Esophagus mucosa (tissue), 1 donor: ENCODE data around the gene MSX1. TPM values are rescaled to one million over a fixed set of nuclear protein-coding genes. Genes with fewer than 3 reads are reported as not detected.
A peak's percentile ranks its signal among the peaks of the same experiment; 100 is the strongest.

Experiments used
- ATAC-seq: fragments of 200-7000 bp; cut with Tn5 transposase; one replicate; pipeline ENCODE4 v1.9.1; 2020
- total RNA-seq: library from RNA; stranded (reverse); gene quantifications from one replicate; pipeline ENCODE4 v1.2.4, GENCODE V29; 2023
- donor health status: DM: yes; HTN: yes; CAD: no.

The MSX1 gene
- total RNA-seq, 1 donor from 2014 or later = 0.36 TPM

DNA sequence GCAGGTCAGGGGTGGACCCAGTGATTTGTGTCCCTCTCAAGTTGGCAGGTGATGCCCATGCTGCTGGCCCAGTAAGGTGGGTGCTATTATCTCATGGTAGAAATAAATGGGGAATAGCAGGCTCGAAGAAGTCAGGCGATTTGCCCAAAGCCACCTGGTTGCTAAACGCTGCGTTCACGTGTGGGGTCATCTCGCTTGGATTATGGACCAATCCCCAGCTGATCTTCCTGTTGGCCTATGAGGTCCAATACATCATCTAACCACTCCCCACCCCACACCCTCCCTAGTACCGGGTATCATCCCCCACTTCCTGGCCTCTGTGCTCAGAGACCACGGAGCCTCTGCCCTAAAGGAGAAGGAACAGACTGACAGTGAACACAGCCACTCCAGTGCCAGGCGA lies 18.3 kb upstream of the MSX1 start:
- no peak for ATAC-seq

DNA sequence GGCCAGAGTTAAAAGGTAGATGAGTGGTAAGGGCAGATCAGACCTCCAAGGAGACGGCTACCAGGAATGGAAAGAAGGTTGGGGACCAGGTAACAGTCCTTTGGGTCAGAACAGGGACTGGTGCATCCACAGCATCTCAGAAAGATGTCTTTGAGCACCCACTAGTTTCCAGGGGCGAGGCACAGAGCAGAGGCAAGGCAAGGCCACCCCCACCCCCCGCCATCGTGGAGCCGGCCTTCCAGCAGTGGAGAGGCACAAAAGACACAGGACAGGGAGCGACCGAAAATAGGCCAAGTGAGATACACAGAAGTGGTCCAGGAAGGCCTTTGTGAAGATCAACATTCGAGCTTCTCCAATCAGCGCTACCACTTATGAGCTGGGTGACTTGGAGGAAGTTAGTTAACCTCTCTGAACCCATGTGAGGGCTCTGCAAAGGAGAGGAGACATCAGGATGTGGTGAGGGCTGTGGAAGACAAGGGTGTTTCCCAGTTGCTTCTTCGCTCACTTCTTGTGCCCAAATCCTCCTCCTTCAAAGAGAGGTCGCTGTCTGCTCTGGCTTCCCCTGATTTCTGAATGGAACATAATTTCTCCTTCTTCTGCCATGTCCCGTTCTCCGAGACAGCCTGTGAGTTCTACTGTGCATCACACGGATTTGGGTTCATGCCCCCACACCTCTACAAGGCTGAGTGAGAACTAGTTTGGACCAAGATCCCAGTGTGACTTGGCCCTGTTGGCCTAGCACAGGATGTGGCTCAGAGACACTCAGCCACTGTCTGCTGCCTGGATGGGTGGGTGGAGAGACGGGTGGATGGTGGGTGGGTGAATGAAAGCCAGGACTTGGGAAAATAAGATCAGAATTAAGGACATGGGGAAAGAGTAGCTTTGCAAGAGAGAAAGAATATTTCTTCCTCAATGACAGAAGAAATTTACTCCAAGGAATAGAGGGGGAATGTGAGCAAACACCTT lies 16.7 kb upstream of the MSX1 start:
- no peak for ATAC-seq

DNA sequence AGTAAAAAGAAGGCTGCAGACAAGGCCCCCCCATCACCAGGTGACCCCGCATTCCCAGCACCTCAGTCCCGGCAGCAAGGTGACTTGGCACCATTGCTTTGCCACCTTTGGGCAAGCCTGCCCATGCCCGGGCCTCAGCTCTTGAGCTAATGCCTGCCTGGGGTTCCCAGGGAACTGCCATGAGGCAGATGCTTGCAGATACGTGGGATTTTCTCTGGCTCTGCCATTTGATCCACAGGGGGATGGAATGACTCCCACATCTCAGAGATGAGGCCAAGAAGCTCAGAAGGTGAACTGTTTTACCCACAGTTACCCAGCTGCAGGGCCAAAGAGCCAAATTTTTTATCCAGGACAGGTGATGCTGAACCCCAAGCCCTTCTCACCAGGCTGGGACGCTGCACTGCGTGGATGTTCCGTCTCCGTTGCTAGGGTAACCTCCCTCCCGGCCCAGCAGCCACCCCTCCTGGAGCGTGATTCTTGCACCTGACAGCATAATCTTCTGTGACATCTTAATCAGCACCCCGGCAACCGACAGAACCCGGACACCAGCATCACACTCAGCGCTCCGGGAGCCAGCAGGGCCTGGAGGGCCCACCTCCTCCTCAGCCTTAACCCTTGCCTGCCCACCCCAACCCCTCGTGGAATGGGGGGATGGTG lies 15.7 kb upstream of the MSX1 start:
- no peak for ATAC-seq

DNA sequence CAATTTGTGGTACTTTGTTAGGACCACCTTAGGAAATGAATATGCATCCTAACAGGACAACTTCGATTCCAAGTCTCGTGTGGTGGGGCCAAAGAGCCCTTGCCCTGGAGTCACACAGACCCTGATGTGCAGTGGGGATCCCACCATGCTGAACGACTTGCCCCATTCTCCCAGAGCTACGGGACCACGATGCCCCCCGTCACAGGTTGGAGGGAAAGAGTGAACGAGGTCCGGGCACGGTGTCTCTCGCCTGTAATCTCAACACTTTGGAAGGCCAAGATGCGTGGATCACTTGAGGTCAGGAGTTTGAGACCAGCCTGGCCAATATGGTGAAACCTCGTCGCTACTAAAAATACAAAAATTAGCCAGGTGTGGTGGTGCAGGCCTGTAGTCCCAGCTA lies 14.4 kb upstream of the MSX1 start:
- no peak for ATAC-seq

DNA sequence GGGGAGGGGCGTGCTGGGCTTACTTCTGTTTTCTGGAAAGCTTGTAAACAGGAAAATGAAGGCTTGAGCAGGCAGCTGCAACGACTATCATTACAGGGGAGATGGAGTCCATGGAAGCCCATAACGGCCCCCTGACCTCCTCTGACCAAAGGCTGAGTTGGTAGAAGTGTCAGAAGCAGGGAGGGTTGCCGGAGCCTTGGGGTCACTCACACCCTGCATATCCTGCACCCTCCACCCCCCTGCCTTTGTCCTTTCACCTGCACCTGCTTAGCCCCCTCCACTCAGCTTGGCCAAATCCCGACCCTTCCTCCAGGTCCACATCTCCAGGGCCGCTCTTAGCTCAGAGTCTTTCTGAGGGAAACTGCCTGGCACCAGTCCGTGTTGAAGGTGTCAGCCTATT lies 12.5 kb upstream of the MSX1 start:
- no peak for ATAC-seq

DNA sequence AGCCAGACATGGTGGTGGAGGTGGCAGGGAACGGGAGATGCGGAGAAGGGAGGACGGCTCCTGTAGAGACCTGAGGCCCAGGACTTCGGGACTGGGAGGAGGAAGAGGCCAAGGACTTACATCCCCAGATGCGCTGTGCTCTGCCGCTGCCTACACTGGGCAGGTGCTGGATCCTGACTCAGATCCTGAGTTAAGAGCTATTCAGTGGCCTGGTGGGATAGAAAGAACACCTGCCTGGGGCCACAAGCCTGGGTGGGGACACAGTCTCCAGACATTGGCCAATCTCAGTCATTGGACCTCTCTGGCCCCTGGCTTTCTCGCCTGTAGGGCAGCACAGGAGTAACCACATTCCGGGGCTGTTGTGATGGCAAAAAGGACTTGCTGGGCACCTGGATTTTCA lies 10.9 kb upstream of the MSX1 start:
- ATAC-seq = no peak

DNA sequence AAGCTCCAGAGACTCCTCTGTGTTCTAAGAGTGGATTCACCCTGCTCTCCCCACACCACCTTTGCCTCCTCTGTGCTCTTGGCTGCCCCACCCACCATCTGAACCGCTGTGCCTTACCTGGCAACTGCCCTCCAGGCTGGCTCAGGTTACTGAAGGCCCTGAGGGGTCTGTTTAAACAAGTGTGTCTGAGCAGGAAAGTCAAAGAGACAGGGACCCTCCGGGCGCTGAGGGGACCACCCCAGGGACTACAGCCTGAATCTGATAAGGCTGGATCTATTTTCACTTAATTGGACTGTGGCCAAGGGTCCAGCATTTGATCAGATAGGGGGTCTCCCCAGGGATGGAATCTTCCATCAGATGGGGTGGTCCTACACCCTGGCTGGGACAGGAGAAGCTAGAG lies 10.4 kb upstream of the MSX1 start:
- ATAC-seq = no peak

DNA sequence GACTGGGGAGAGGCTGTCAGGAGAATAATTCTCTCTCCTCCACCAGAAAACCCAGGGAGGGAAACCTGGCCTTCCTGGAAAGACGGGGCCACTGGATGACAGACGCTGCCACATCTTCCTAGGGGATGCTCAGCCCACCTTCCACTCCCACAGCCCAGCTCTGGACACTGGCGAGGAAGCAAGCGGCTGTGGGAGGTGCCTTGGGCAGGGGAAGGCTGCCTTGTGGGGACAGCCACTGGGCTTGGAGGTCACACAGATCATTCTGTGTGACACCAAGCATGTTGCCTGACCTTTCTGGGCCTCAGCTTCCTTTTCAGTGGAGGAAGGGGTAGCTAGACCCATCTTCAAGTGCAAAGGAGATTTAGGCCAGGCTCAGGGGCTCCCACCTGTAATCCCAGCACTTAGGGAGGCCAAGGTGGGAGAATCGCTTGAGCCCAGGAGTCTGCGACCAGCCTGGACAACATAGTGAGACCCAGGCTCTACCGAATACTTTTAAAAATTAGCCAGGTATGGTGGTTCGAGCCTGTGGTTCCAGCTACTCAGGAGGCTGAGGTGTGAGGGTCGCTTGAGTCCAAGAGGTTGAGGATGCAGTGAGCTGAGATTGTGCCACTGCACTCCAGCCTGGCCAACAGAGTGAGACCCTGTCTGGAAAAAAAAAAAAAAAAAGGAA lies 9.8 kb upstream of the MSX1 start:
- no peak for ATAC-seq

DNA sequence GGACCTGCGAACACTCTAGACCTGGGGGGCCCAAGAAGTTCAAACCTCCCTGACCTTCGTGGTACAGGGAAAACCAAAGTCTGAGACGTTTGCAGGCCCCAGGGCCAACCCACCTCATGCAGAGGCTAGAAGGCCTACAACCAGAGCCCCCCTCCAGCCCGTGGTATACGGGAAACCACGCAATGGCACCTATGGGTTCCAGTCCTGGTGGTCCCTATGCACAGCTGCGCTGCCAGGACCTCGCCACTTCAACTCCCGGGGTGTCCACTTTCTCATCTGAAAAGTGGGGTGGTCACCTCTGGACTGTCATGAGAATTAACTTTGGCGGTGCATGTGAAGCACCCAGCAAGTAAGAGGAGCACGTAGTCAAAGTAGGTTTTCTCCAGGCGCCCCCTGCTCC lies 8.4 kb upstream of the MSX1 start:
- ATAC-seq = no peak

DNA sequence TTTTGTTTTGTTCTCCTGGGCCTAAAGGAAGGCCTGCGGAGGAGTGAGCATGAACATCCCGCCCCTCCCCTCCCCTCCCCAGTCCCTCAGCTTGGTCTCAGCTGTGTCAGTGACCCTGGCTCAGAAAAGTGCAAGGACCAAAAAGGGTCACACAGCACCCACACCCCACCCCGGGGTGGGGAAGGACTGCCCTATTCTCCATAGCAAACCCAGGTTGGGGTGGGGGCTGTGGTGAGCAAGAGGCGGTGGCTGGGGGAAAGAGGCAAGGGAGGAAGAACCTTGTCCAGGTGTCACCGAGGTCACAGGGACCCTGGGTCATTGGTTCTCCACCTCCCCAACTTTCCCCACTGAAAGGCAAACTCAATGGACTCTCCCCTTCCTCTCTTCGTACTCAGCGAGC lies 7.6 kb upstream of the MSX1 start:
- ATAC-seq = no peak

DNA sequence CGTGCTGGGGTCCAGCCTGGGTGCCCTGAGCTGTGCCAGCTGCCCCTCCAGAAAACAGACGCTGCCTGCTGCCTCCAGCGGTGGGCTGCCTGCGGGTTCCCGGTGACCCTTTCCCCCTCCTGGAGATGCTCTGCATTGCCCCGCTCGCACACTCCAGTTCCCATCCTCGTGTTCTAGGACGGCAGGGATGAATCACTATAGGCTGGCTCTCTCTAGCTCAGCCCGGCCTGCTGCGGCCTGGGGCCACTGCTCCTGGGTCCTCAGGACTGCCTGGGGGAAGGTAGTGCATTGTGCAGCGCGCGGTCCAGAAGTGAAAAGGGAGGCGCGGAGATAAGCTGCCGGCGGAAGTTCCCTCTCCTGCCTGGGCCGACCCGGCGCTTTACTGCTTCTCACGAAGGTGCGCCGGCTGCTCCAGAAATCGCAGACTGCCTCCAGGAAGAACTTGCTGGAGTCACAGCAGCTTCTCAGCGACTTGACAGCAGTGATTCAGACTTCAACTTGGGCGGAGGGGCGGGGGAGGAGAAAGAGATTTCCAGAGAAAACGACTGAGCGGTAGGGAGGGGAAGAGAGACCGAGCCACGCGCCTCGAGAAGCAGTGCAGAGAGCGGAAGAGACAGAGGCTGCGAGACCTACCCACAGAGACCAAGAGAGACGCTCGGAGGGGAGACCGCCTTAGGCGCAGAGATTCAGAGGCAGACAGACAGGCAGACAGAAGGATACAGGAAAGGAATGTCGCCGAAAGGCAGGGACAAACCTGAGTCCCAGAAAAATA lies 6.7 kb upstream of the MSX1 start:
- ATAC-seq = peak; percentile 57

DNA sequence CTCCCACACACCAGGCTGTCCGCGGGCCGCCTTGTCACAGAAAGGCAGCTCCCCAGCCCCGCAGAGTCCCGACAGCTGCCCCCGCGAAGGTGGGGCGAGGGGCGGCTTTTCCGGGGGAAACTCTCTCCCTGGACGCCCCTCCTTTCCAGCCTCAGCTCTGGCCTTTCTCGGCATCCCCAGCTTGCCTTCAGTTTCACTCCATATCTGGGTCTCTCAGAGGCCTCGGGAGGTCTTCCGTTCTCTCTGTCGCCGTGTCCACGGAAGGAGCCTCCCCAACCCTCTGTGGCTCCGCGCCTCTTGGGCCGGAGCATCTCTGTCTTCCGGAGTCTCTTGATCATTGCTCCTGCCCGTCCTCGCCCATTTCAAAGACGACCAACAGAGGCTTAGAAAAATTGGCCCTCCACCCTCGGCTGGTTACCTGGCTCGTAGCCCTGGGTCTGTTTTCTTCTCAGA lies 6.1 kb upstream of the MSX1 start:
- ATAC-seq = no peak

DNA sequence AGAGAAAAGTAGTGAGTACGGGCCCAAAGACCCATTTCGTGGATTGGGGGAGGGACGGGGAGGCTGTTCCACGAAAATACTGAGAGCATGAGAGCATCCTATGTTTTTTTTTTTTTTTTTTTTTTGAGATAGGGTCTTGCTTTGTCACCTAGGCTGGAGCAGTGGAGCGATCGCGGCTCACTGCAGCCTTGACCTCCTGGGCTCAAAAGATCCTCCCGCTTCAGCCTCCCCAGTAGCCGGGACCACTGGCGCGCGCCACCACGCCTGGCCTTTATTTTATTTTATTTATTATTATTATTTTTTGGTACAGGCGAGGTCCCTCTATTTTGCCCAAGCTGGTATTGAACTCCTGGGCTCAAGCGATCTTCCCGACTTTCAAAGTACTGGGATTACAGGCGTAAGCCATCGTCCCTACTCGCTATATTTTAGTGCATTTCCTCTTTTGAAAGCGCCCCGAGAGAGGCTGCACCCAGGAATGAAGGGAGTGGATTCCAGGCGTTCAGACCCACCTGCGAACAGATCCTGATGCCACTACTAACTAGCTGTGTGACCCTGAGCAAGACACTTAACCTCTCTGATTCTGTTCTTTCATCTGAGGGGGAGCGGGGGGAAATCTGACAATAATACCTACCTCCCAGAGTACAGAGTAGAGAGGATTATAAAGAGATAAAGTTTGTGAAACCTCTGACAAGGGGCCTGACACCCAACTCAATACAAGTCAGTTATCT lies 5.4 kb upstream of the MSX1 start:
- ATAC-seq = no peak

DNA sequence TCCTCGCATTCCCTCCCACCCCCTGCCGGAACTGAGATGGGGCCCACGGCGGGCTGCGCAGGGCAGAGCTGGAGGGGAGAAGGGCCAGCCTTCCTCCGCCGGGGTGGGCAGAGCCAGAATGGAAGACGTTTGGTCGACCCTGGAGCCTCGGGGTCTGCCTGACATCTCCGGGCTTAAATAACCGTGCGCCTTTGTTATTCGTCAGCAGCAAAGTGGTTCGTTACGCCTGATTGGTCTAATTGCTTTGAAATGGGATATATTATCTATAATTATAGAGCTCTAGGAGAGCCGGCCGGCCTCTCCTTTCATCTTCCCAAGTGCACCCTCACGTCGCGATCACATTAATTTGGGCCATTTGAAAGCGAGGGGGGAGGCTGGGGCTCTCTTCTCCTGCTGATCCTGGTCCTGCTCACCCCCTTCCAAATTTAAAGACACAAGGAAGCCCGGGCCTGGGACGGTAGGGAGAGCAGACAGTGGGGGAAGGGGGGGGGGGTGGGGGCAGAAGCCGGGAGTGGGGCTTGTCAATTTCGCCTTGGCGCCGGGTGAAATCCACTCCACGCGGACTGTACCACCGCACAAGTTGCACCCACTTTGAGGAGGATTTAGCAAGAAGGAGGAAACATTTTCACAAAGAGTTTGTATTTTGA lies 4.7 kb upstream of the MSX1 start:
- ATAC-seq = no peak

DNA sequence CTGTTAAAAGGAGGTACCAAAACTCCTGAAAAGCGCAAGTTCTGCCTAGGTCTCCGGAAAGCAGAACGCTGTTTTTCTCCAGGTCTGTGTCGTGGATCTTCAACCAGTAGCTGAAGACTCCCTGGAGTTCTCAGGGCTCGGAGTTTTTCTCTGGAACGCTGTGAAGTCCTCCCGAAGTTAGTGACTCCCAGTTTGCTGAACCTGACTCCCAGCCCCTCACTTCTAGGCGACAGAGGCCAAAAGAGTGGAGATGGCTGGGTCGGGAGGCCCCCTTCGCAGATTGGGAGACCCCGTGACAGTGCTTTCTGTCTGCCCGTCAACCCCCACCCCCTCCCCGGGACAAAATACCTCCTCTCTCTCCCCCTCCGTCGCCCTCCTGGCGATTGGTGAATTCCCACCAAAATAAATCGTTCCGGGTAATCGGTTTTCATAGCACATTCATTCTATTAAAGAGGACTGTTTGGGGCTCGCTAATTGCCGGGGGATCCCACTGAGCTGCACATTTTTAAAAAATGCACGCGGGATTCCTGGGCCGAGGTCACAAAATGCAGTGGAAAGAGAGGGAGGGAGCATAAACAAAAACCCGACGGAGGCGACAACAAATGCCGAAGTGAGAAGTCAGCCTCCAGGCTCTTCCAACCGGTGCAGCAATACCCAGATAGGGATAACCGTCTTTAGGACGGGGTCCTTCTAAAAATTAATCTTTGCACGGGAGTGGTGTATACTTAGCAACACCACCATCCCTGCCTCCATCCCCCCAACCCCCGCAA lies 4.0 kb upstream of the MSX1 start:
- no peak for ATAC-seq

DNA sequence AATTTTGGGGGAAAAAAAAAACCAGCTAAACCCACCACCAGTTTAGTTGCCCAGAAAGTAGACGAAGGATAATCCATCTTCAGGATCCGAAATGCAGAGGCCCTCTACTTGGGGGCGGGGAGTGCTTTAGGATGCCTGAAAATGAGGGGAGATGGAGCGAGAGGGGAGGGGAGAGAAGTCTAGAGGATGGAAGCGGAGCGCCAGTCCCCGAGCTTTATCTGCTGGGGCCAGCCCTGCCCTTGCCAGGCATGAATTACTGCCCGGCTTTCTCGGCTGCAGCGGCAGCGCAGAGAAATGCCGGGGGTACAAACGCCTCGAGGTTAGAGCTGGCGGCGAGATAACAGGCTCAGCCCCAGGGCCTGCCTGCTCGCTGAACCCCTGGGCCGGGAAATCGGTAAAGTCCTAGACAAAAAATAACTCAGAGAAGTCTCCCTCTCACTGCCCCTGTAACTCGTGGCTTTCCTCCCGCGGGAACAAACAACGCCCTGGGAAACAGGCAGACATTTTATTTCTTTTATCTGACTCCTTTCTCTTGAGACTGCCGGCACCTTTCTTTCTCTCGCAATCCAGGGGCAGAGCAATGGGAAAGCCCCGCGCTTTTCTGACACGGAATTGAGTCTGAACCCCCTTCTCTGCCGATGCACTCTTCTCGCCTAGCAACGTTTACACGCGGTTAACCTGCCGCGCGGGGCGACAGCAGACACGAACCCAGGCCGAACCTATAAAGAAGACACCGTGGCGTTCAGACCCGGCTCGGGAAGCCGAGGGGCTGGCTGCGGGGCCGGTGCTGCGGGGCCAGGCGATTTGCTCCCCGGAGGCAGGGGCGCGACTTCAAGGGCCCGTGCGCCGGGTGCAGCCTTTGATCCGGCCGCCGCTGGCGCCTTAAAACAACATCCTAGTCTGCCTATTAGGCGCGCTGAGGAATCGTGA lies 3.1 kb upstream of the MSX1 start:
- no peak for ATAC-seq

DNA sequence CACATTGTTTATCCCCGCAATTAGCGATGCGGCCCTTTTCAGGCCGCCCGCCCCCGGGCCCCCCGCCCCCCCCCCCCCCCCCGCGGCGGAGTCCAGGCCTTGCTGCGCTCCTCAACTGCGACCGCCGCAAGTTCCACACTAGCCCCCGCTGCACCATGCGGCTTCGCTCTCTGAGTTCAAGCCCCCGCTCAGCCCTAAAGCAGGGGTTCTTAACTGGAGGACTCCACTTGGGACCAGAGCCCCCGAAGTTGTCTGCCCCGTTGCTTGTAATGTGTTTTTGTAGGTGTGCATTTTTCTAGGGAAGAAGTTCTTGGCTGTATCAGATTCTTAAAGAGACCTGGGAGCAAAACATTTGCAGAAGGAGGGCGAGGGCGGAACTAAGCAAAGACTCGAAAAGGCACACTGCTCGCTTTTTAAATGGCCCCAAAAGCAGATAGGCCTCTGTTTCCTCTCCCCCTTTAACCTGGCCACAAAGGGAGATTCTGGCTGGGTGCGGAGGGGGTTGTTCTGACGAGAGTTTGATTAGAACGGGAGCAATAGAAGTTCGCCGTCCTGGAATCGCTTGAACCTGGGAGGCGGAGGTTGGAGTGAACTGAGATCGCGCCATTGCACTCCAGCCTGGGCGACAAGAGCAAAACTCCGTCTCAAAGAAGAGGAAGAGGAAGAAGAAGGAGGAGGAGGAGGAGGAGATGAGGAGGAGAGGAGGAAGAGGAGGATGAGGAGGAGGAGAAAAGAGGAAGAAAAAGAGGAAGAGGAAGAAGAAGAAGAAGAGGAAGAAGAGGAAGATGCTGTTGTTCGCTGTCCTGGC lies 2.3 kb upstream of the MSX1 start:
- no peak for ATAC-seq

DNA sequence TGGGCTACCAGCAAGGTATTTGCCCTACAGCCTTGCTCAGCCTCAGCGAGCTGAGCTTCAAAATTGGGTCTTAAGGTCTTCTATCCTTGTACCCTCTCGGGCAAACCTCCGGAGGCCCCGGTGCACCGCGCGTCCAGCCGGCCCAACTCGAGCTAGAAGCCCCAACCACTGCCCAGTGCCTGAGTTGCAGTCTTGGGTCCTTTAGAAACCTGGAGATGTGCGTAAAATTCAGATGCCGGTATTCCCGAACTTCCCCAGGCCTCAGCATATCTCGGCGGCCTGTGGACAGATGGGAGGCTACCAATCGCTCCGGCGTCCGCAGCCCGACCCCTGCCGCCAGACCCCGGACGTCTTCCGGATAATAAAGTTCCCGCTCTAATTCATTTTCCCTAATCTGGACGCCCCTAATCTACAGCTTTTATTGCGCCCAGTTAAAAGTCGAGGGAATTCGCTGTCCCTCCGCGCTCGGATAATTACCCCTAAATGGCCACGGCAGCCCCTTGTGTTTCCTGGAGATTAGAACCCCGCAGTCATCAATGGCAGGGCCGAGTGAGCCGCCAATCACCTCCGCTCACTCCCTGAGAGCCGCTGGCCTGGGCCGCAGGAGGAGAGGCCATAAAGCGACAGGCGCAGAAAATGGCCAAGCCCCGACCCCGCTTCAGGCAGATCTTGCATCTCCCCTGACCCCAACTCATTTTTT lies 1.5 kb upstream of the MSX1 start:
- ATAC-seq = no peak
